ENCODE results near the gene JARID2.

Gene JARID2

DNA sequence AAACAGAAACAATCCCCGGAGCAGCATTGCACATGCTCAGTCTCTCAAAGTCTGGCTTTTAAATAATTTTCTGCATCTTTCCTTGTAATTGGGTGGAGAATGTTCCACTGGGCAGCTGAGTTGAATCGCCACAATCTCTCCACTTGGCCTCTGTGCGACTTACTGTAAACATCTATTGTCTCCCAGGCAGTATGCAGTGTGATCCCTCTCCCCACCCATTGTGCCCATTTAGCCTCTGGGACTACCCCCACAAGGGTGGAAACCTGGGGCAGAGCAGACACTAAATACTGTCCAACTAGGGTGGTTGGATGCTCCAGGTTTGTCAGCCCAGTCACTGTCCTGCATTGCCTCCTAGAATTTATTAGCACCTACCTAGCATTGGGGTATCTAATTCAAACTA is 96.2 kb downstream of the JARID2 start:
- no peak for DNase-seq (ENCODE audit: low read depth)
- H3K4me3 ChIP-seq (ENCODE audit: low read depth, low read length) = no peak overlapping the region
- TF ChIP-seq POLR2A (IDR thresholded peaks at IDR 0.05; ENCODE audit: extremely low read depth, insufficient read length) (no peak), MYC (IDR thresholded peaks at IDR 0.05; ENCODE audit: low read depth, low read length) (no peak)
- TF ChIP-seq, protein P1, sequence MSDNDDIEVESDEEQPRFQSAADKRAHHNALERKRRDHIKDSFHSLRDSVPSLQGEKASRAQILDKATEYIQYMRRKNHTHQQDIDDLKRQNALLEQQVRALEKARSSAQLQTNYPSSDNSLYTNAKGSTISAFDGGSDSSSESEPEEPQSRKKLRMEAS (IDR thresholded peaks at IDR 0.05; ENCODE audit: low read depth, low read length) = no peak
- TF ChIP-seq, protein P2, sequence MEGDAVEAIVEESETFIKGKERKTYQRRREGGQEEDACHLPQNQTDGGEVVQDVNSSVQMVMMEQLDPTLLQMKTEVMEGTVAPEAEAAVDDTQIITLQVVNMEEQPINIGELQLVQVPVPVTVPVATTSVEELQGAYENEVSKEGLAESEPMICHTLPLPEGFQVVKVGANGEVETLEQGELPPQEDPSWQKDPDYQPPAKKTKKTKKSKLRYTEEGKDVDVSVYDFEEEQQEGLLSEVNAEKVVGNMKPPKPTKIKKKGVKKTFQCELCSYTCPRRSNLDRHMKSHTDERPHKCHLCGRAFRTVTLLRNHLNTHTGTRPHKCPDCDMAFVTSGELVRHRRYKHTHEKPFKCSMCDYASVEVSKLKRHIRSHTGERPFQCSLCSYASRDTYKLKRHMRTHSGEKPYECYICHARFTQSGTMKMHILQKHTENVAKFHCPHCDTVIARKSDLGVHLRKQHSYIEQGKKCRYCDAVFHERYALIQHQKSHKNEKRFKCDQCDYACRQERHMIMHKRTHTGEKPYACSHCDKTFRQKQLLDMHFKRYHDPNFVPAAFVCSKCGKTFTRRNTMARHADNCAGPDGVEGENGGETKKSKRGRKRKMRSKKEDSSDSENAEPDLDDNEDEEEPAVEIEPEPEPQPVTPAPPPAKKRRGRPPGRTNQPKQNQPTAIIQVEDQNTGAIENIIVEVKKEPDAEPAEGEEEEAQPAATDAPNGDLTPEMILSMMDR (IDR thresholded peaks at IDR 0.05; ENCODE audit: low read depth, low read length) = no peak

DNA sequence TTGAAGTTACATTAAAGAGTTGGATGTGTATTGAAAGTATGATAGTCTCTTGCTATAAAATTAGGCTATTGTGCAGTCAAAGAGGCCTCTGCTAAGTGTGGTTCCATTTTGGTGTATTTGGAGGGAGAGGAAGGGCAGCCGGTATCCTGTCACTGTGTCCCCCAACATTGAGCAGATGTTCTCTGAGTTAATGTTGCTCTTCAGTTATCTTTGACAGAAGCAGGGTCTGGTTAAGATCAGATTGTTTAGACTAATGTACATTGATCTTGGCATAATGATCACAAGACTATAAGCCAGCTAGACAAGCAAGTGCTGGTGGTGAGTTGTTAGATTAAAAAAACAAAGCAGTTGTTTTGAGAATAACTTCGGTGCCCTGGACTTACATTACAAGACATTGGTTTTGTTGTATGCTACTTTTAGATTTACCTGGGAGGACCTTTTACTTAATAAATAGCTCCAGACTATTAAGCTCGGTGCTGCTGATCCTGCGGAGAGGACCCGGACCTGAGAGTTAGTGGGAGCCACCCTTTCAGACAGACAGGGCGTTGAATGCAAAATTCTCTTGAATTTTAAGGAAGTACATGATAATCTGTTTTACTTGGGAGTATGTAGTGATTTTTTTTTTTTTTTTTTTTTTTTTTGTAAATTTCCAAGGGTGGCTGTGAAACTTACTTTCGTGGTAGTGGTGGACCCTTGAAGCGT is 97.8 kb downstream of the JARID2 start:
- no peak for DNase-seq (ENCODE audit: low read depth)
- H3K4me3 ChIP-seq (ENCODE audit: low read depth, low read length) = no peak overlapping the region
- TF ChIP-seq POLR2A (IDR thresholded peaks at IDR 0.05; ENCODE audit: extremely low read depth, insufficient read length) (no peak), MYC (IDR thresholded peaks at IDR 0.05; ENCODE audit: low read depth, low read length) (no peak)
- TF ChIP-seq, protein P1 (IDR thresholded peaks at IDR 0.05; ENCODE audit: low read depth, low read length) = no peak
- TF ChIP-seq, protein P2 (IDR thresholded peaks at IDR 0.05; ENCODE audit: low read depth, low read length) = no peak

DNA sequence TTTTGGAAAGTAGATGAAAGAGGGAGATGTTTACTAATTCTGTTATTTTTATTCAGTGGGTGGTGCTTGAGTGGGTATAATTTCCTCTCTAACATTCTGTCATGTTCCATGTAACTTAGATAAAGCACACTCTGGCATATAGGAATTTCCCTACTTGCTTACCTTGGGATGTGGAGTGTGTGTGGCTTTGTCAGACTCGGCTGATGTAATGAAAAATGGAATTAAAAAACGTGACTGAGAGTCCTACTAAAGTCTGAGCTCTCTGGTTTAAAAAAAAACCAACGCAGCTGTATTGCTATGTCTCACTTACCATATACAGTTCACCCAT is 98.3 kb downstream of the JARID2 start:
- TF ChIP-seq MYC (IDR thresholded peaks at IDR 0.05; ENCODE audit: low read depth, low read length) (no peak), POLR2A (IDR thresholded peaks at IDR 0.05; ENCODE audit: extremely low read depth, insufficient read length) (no peak)
- TF ChIP-seq, protein P1 (IDR thresholded peaks at IDR 0.05; ENCODE audit: low read depth, low read length) = no peak
- TF ChIP-seq, protein P2 (IDR thresholded peaks at IDR 0.05; ENCODE audit: low read depth, low read length) = no peak
- DNase-seq (ENCODE audit: low read depth) = no peak
- H3K4me3 ChIP-seq (ENCODE audit: low read depth, low read length) = no peak overlapping the region

DNA sequence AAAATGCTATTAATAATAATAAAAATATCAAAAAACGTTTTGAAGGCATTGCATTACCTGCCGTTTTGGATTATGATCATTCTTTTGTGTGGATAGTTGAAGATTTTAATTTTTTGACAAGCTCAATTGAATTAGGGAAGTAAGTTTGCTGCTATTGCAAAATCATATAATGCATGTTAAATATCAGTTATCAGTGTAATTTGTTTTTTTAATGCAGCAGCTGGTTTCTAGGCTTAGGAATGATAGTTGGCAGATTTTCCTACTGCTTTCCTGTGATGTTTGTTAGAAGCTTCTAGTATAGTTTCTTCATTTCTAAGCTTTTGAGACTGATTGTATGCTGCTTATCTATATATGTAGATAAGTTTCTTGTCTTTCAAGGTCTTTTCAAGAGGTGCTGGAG is 99.0 kb downstream of the JARID2 start:
- no peak overlapping the region for H3K4me3 ChIP-seq (ENCODE audit: low read depth, low read length)
- TF ChIP-seq, protein P2 (IDR thresholded peaks at IDR 0.05; ENCODE audit: low read depth, low read length) = no peak
- TF ChIP-seq, protein P1 (IDR thresholded peaks at IDR 0.05; ENCODE audit: low read depth, low read length) = no peak
- TF ChIP-seq MYC (IDR thresholded peaks at IDR 0.05; ENCODE audit: low read depth, low read length) (no peak), POLR2A (IDR thresholded peaks at IDR 0.05; ENCODE audit: extremely low read depth, insufficient read length) (no peak)
- DNase-seq (ENCODE audit: low read depth) = no peak

DNA sequence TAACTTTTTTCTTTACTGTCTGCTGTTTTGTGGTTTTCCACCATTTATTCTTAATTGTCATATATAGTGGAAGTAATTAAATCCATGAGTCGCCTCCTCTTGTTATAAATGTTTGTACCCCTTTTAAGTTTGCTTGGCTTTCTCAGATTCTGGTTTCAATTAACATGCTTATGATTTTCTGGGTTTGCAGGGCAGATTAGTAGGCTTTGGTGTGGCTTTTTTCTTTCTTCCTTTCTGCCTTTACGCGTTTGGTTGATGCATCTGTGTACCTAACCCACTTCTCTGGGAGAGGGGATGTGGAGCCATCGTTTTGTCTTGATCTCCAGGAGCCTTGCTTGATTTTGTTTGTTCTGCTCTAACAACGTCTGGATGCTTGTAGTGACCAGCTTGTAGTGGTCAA is 100.4 kb downstream of the JARID2 start:
- TF ChIP-seq, protein P1 (IDR thresholded peaks at IDR 0.05; ENCODE audit: low read depth, low read length) = no peak
- TF ChIP-seq MYC (IDR thresholded peaks at IDR 0.05; ENCODE audit: low read depth, low read length) = no peak
- TF ChIP-seq, protein P2 (IDR thresholded peaks at IDR 0.05; ENCODE audit: low read depth, low read length) = no peak
- TF ChIP-seq POLR2A (IDR thresholded peaks at IDR 0.05; ENCODE audit: extremely low read depth, insufficient read length) = no peak
- no peak for DNase-seq (ENCODE audit: low read depth)
- no peak overlapping the region for H3K4me3 ChIP-seq (ENCODE audit: low read depth, low read length)

Data from NB4 (cell line).